IMR-90 (cell line): ENCODE measurements around the gene HLA-A. TPM values are rescaled to one million over a fixed set of nuclear protein-coding genes. Genes with fewer than 3 reads are reported as not detected.

ENCODE experiments used
- ATAC-seq: fragments of 200-7000 bp; cut with Tn5 transposase; 2 replicates; pipeline ENCODE4 v1.9.1; 2020; ENCODE audit warnings: low read depth, mild to moderate bottlenecking, moderate library complexity
- BruUV-seq: library from RNA; stranded (reverse); fragments of 400-500 nt; replicated peaks from 2 replicates; lab custom pipeline; 2021; lab: Mats Ljungman, UMichigan
- CTCF ChIA-PET: fragments of 300-600 bp; formaldehyde crosslinking; extraction: SDS; loops from one replicate; lab custom pipeline; 2021; ENCODE audit warnings: antibody characterized with exemption; lab: Yijun Ruan, JAX
- POLR2A ChIA-PET: fragments of 300-600 bp; sonication (Branson Sonifier 250); formaldehyde crosslinking; loops from one replicate; lab custom pipeline; 2022; ENCODE audit warnings: antibody characterized with exemption; ENCODE audit not compliant: unreplicated experiment; lab: Charles Lee
- DNase-seq: peaks from one replicate; pipeline ENCODE4 v3.0.0; 2013
- H2AFZ ChIP-seq: replicated peaks from 2 replicates; pipeline ENCODE3; 2013; ENCODE audit warnings: low read length, mild to moderate bottlenecking; ENCODE audit not compliant: poor library complexity
- H2AK5ac ChIP-seq: 2 replicates; pipeline ENCODE4 v1.6.1; 2013; ENCODE audit warnings: low read depth, low read length, inconsistent platforms
- H2AK9ac ChIP-seq: replicated peaks from 2 replicates; pipeline ENCODE3; 2013; ENCODE audit warnings: mild to moderate bottlenecking, low read depth, low read length, moderate library complexity; ENCODE audit not compliant: poor library complexity
- H2BK120ac ChIP-seq: 2 replicates; pipeline ENCODE4 v1.6.1; 2013; ENCODE audit warnings: low read depth, low read length, inconsistent platforms
- H2BK15ac ChIP-seq: 3 replicates; pipeline ENCODE4 v1.6.1; 2013; ENCODE audit warnings: low read depth, low read length, inconsistent platforms
- H2BK20ac ChIP-seq: 2 replicates; pipeline ENCODE4 v1.6.1; 2013; ENCODE audit warnings: low read depth, mild to moderate bottlenecking, inconsistent platforms, low read length, moderate library complexity
- H2BK5ac ChIP-seq: 2 replicates; pipeline ENCODE4 v1.6.1; 2013; ENCODE audit warnings: mild to moderate bottlenecking, low read depth, low read length, inconsistent platforms; ENCODE audit not compliant: poor library complexity, severe bottlenecking
- H3K14ac ChIP-seq: replicated peaks from 2 replicates; pipeline ENCODE4 v1.6.1; 2013; ENCODE audit warnings: low read depth, low read length, inconsistent platforms
- H3K18ac ChIP-seq: 2 replicates; pipeline ENCODE4 v1.6.1; 2013; ENCODE audit warnings: low read depth, low read length, control low read depth
- H3K23ac ChIP-seq: 2 replicates; pipeline ENCODE4 v1.6.1; 2013; ENCODE audit warnings: low read depth, low read length, inconsistent platforms
- H3K27ac ChIP-seq: 2 replicates; pipeline ENCODE4 v1.5.1; 2013; ENCODE audit warnings: mild to moderate bottlenecking, control low read depth, low read length; ENCODE audit not compliant: insufficient read depth
- H3K27me3 ChIP-seq: 2 replicates; pipeline ENCODE4 v1.6.1; 2013; ENCODE audit warnings: low read length; ENCODE audit not compliant: control insufficient read depth, insufficient read depth
- H3K36me3 ChIP-seq: 2 replicates; pipeline ENCODE4 v1.6.1; 2013; ENCODE audit warnings: low read length, mixed read lengths; ENCODE audit not compliant: control insufficient read depth, insufficient read depth
- H3K4ac ChIP-seq: 2 replicates; pipeline ENCODE4 v1.6.1; 2013; ENCODE audit warnings: low read depth, low read length, inconsistent platforms
- H3K4me1 ChIP-seq: 2 replicates; pipeline ENCODE4 v1.6.1; 2013; ENCODE audit warnings: low read length, mixed read lengths; ENCODE audit not compliant: control insufficient read depth, insufficient read depth
- H3K4me2 ChIP-seq: 2 replicates; pipeline ENCODE4 v1.6.1; 2013; ENCODE audit warnings: low read depth, mild to moderate bottlenecking, control low read depth, low read length, moderate library complexity
- H3K4me3 ChIP-seq: 2 replicates; pipeline ENCODE4 v1.5.1; 2013; ENCODE audit warnings: low read depth, mild to moderate bottlenecking, control low read depth, low read length, moderate library complexity; ENCODE audit not compliant: insufficient read depth
- H3K56ac ChIP-seq: 2 replicates; pipeline ENCODE4 v1.6.1; 2013; ENCODE audit warnings: low read length, inconsistent platforms; ENCODE audit not compliant: insufficient read depth; ENCODE audit errors: extremely low read depth
- H3K79me1 ChIP-seq, 2 experiments: 2 replicates each; pipeline ENCODE4 v1.6.1; 2013; ENCODE audit warnings: low read length in 2 of 2, inconsistent platforms in 1 of 2, low read depth in 1 of 2
- H3K9ac ChIP-seq: 2 replicates; pipeline ENCODE4 v1.6.1; 2013; ENCODE audit warnings: low read depth, low read length, control low read depth
- H3K9me1 ChIP-seq: 2 replicates; pipeline ENCODE4 v1.6.1; 2013; ENCODE audit warnings: low read length, inconsistent platforms; ENCODE audit not compliant: insufficient read depth
- H3K9me3 ChIP-seq: 2 replicates; pipeline ENCODE4 v1.6.1; 2013; ENCODE audit warnings: low read length; ENCODE audit not compliant: control insufficient read depth, insufficient read depth
- H4K20me1 ChIP-seq: 2 replicates; pipeline ENCODE4 v1.6.1; 2013; ENCODE audit warnings: low read length, inconsistent platforms; ENCODE audit not compliant: insufficient read depth
- H4K5ac ChIP-seq: 2 replicates; pipeline ENCODE4 v1.6.1; 2013; ENCODE audit warnings: mild to moderate bottlenecking, low read depth, low read length, control low read depth
- H4K8ac ChIP-seq, 2 experiments: 2 replicates each; pipeline ENCODE4 v1.6.1; 2013; ENCODE audit warnings: low read depth in 2 of 2, low read length in 2 of 2, control low read depth in 1 of 2, inconsistent platforms in 1 of 2
- H4K91ac ChIP-seq: 2 replicates; pipeline ENCODE4 v1.6.1; 2013; ENCODE audit warnings: low read depth, low read length, inconsistent platforms; ENCODE audit not compliant: insufficient read depth
- BHLHE40 ChIP-seq: fragments of 150-350 bp; IDR thresholded peaks from 2 replicates; pipeline ENCODE4 v1.6.1; 2016; ENCODE audit warnings: mild to moderate bottlenecking, low read depth, low read length
- CEBPB ChIP-seq: IDR thresholded peaks from 2 replicates; pipeline ENCODE4 v1.6.1; 2012; ENCODE audit warnings: low read depth, low read length, improper control_type of control experiment
- FOS ChIP-seq: fragments of 150-350 bp; IDR thresholded peaks from 2 replicates; pipeline ENCODE4 v1.6.1; 2016; ENCODE audit warnings: low read depth, low read length
- MAFK ChIP-seq: IDR thresholded peaks from 2 replicates; pipeline ENCODE4 v1.6.1; 2012; ENCODE audit warnings: low read depth, low read length, improper control_type of control experiment
- MAZ ChIP-seq: IDR thresholded peaks from 2 replicates; pipeline ENCODE4 v1.6.1; 2012; ENCODE audit warnings: low read depth, mild to moderate bottlenecking, low read length, improper control_type of control experiment, moderate library complexity, borderline replicate concordance
- MXI1 ChIP-seq: IDR thresholded peaks from 2 replicates; pipeline ENCODE4 v1.6.1; 2012; ENCODE audit warnings: low read depth, mild to moderate bottlenecking, low read length, moderate library complexity, borderline replicate concordance
- SMC3 ChIP-seq: fragments of 150-350 bp; IDR thresholded peaks from 2 replicates; pipeline ENCODE4 v1.6.1; 2016; ENCODE audit warnings: low read depth, mild to moderate bottlenecking, antibody characterized with exemption, low read length, moderate library complexity
- USF2 ChIP-seq: fragments of 150-350 bp; IDR thresholded peaks from 2 replicates; pipeline ENCODE4 v1.6.1; 2017; ENCODE audit warnings: mild to moderate bottlenecking, antibody characterized with exemption, low read length, low read depth
- WGBS, 2 experiments: methylation state at CpG; one replicate each; pipeline versions ENCODE4 v1.1.5 to v1.1.7; 2013; ENCODE audit warnings: missing lambda C conversion rate in 2 of 2; ENCODE audit not compliant: insufficient read length in 1 of 2; ENCODE audit errors: extremely low coverage in 2 of 2; 5-methylcytosine and 5-hydroxymethylcytosine counted together
- dilution Hi-C: fragments of 300-500 bp; cut with HindIII; formaldehyde crosslinking; loops from one replicate; pipeline ENCODE4 v1.14.3; 2018; ENCODE audit warnings: low sequenced_read_pairs; ENCODE audit not compliant: unreplicated experiment
- in situ Hi-C: fragments of 300-500 bp; cut with MboI; formaldehyde crosslinking; loops from 3 replicates; pipeline ENCODE4 v1.14.3; 2019; ENCODE audit warnings: low sequenced_read_pairs, inconsistent platforms, mixed read lengths
- intact Hi-C: fragments of 100-400 bp; cut with micrococcal nuclease; formaldehyde crosslinking; loops from 2 replicates; pipeline ENCODE4 v1.10.0; 2022
- polyA plus RNA-seq, 3 experiments: library from polyadenylated mRNA; depleted of rRNA; stranded (reverse); fragments of >200 nt; gene quantifications; 2 replicates each; pipeline ENCODE4 v1.2.3, GENCODE V29; 2012; ENCODE audit warnings: low replicate concordance in 1 of 3
- total RNA-seq: library from RNA; depleted of rRNA; stranded (reverse); fragments of >200 nt; gene quantifications from 2 replicates; pipeline ENCODE4 v1.2.3, GENCODE V29; 2012

The HLA-A gene
- total and polyA plus RNA-seq, 2 of the 4 experiments (the other 2 are of a cell fraction): 94.5 to 218 TPM

DNA sequence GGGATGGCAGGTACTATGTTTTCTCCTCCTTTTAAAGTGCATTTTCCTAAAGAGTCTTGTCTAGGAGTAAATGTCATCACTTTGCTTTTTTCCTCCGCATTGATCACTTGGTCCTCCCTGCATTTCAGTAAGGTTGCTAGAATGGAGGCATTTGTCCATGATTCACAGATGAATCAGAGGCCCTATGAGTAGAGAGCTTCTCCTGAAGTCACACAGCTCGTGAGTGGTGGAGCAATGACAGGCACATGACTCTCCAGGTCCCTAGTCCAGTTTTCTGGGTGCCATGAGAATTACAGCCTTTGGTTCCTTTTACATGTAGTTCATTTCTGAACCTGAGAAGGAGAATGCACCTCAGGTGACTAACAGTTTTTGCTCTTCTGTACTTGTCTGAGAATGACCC, 50.5 kb downstream of the HLA-A start:
- DNase-seq (peak; percentile 66), ATAC-seq (peak; percentile 29; the same call in 1 of the 2 replicates)
- Histone ChIP-seq H2BK20ac (no peak overlapping the region), H4K5ac (no peak overlapping the region), H3K79me1 (no peaks in the 10 kb centered on the region), H3K4me1 (no peaks in the 10 kb centered on the region), H3K18ac (no peak overlapping the region), H3K14ac (no peak overlapping the region), H3K4me3 (no peak overlapping the region), H4K8ac (no peak overlapping the region), H3K9me1 (0 out of 2 replicates have a peak, but pooled peaks cover 4% of the 10 kb centered on the region), H3K56ac (no peak overlapping the region), H3K27me3 (peaks cover 26% of the 10 kb centered on the region), H3K4ac (no peak overlapping the region), H3K23ac (no peak overlapping the region), H3K9me3 (no peaks in the 10 kb centered on the region), H4K20me1 (no peaks in the 10 kb centered on the region), H2AFZ (no peak overlapping the region), H3K36me3 (no peaks in the 10 kb centered on the region), H4K91ac (no peak overlapping the region), H2BK15ac (no peak overlapping the region), H3K27ac (no peak overlapping the region), H2AK9ac (no peak overlapping the region), H3K4me2 (no peak overlapping the region), H2BK5ac (no peak overlapping the region), H3K9ac (no peak overlapping the region), H2AK5ac (no peak overlapping the region), H2BK120ac (no peak overlapping the region)
- WGBS, 2 experiments: no CpG with 5 or more reads among the region's 2 CpGs
- no peak for TF ChIP-seq SMC3
- TF ChIP-seq MAFK: no peak
- no peak for TF ChIP-seq MXI1
- TF ChIP-seq BHLHE40: peak; percentile 31; the same call in 1 of the 2 replicates
- no peak for TF ChIP-seq MAZ
- peak; percentile 48; the same call in 1 of the 2 replicates for TF ChIP-seq USF2
- TF ChIP-seq CEBPB: 0 out of 2 replicates have a peak, but pooled peaks have one; percentile 21
- TF ChIP-seq FOS: 0 out of 2 replicates have a peak, but pooled peaks have one; percentile 3
- ChIA-PET POLR2A (no interaction called here), CTCF (no interaction called here)
- BruUV-seq: no TSS peak
- dilution Hi-C loops: no loop called here
- in situ Hi-C loops: no loop called here
- intact Hi-C loops: no loop called here
